ENCODE measurements around the gene SLC37A1. TPM values are rescaled to one million over a fixed set of nuclear protein-coding genes. Genes with fewer than 3 reads are reported as not detected.
A peak's percentile ranks its signal among the peaks of the same experiment; 100 is the strongest.

Gene SLC37A1
- total and polyA plus RNA-seq, 2 donors from 2014 or later, result 3.4 to 21.8 TPM

- DNase-seq, result peak in 2 of 5 donors; percentile 24 to 48
- H3K9ac ChIP-seq (ENCODE audit: low read length in 3 of 3), result no peak overlapping the region
- H3K36me3 ChIP-seq (ENCODE audit: control insufficient read depth in 2 of 3, insufficient read depth in 3 of 3, low read length in 3 of 3), result no peaks in the 10 kb centered on the region
- H3K27me3 ChIP-seq (ENCODE audit: control insufficient read depth, insufficient read depth, low read length), result no peaks in the 10 kb centered on the region
- H3K9me3 ChIP-seq (ENCODE audit: control insufficient read depth in 2 of 3, insufficient read depth in 1 of 3, low read length in 3 of 3), result no peaks in the 10 kb centered on the region
- TF ChIP-seq CTCF (IDR thresholded peaks at IDR 0.05; ENCODE audit: borderline replicate concordance, extremely low read depth, insufficient read depth), result peak; percentile 50
- peaks cover 8 to 28% (median 26%) of the 10 kb centered on the region in 3 donors for H3K4me1 ChIP-seq (ENCODE audit: control insufficient read depth in 2 of 3, insufficient read depth in 2 of 3, low read depth in 1 of 3, low read length in 3 of 3)
- intact Hi-C loops (cut with DNase I), result no loop called here
- peak overlapping the region in 1 of 2 donors; percentile 4 for H3K27ac ChIP-seq (ENCODE audit: low read depth in 2 of 2, low read length in 2 of 2)
- peak; percentile 13 for FAIRE-seq
- no peak overlapping the region for H3K4me3 ChIP-seq (ENCODE audit: low read length in 3 of 3)
These were observed 105.1 kb downstream of the SLC37A1 start for GRCh38 chr21:42618707-42619102.

DNA sequence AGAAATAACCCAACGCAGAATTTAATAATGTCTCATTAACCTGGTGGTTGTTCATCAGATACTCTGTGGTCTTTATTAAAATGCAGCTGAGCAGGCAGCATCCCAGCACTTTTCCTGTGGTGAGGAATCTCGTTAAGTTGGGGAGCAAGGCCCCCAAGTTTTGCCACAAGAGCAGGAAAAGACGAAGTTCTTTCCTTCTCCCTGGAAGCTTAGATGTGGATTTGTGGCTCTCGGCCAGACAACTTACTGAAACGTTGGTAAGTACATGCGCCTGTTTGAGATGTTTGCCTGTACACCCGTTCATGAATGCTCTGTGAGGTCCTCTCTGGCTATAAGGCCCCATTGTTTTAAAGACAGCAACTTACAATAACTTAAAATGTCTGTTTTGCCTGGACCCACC lies 105.5 kb downstream of the SLC37A1 start:
- Histone ChIP-seq H3K9me3 (ENCODE audit: control insufficient read depth in 2 of 3, insufficient read depth in 1 of 3, low read length in 3 of 3) (no peaks in the 10 kb centered on the region), H3K27ac (ENCODE audit: low read depth in 2 of 2, low read length in 2 of 2) (peak overlapping the region in 1 of 2 donors; percentile 55), H3K9ac (ENCODE audit: low read length in 3 of 3) (no peak overlapping the region), H3K27me3 (ENCODE audit: control insufficient read depth, insufficient read depth, low read length) (no peaks in the 10 kb centered on the region), H3K4me3 (ENCODE audit: low read length in 3 of 3) (no peak overlapping the region), H3K36me3 (ENCODE audit: control insufficient read depth in 2 of 3, insufficient read depth in 3 of 3, low read length in 3 of 3) (no peaks in the 10 kb centered on the region), H3K4me1 (ENCODE audit: control insufficient read depth in 2 of 3, insufficient read depth in 2 of 3, low read depth in 1 of 3, low read length in 3 of 3) (peaks cover 10 to 32% (median 29%) of the 10 kb centered on the region in 3 donors)
- FAIRE-seq (no peak), DNase-seq (peak in 2 of 5 donors; percentile 9 to 12)
- TF ChIP-seq CTCF (IDR thresholded peaks at IDR 0.05; ENCODE audit: borderline replicate concordance, extremely low read depth, insufficient read depth), result no peak
- intact Hi-C loops (cut with DNase I), result no loop called here

DNA sequence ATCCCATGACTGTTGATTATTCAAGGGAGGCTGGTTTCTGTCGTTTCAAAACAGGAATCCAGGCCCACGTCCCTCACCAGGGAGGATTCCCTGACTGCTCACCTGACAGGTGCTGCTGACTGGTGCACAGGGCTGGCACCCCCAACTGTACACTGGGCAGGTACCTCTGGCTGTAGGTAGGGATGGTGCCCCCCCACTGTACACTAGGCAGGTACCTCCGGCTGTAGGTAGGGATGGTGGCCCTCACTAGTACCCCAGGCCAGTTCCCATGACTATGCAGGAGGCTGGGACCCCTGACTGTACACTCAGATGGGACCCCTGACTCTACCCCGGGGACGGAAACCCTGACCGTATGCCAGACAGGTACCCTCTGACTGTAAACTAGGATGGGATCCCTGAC lies 106.2 kb downstream of the SLC37A1 start:
- DNase-seq, result peak in 2 of 5 donors; percentile 35 to 57
- intact Hi-C loops (cut with DNase I), result no loop called here

More for the DNA sequence above, 106.2 kb downstream of the SLC37A1 start:
- Histone ChIP-seq H3K36me3 (ENCODE audit: control insufficient read depth in 2 of 3, insufficient read depth in 3 of 3, low read length in 3 of 3) (no peaks in the 10 kb centered on the region), H3K9ac (ENCODE audit: low read length in 3 of 3) (no peak overlapping the region), H3K27ac (ENCODE audit: low read depth in 2 of 2, low read length in 2 of 2) (peak overlapping the region in 1 of 2 donors; percentile 27), H3K4me3 (ENCODE audit: low read length in 3 of 3) (no peak overlapping the region), H3K9me3 (ENCODE audit: control insufficient read depth in 2 of 3, insufficient read depth in 1 of 3, low read length in 3 of 3) (no peaks in the 10 kb centered on the region), H3K4me1 (ENCODE audit: control insufficient read depth in 2 of 3, insufficient read depth in 2 of 3, low read depth in 1 of 3, low read length in 3 of 3) (peaks cover 10 to 39% (median 32%) of the 10 kb centered on the region in 3 donors), H3K27me3 (ENCODE audit: control insufficient read depth, insufficient read depth, low read length) (no peaks in the 10 kb centered on the region)
- no peak for FAIRE-seq
- no peak for TF ChIP-seq CTCF (IDR thresholded peaks at IDR 0.05; ENCODE audit: borderline replicate concordance, extremely low read depth, insufficient read depth)

Measured in kidney (tissue), 14 donors.